COLO668 (cell line): ENCODE measurements around the gene SETD5.

Experiments used
- DNase-seq: peaks from one replicate; lab custom pipeline; 2025; ENCODE audit not compliant: unreplicated experiment; lab: John Stamatoyannopoulos, UW

The SETD5 gene

GRCh38 chr3:9507586-9508578, 110.5 kb downstream of the SETD5 start:
- no peak for DNase-seq

- peak; percentile 10 for DNase-seq
Observed at GRCh38 chr3:9508781-9509180, 111.4 kb downstream of the SETD5 start.

GRCh38 chr3:9512456-9513045, 115.1 kb downstream of the SETD5 start:
- no peak for DNase-seq

GRCh38 chr3:9514306-9514705, 116.9 kb downstream of the SETD5 start:
- DNase-seq: no peak

GRCh38 chr3:9514956-9515355, 117.5 kb downstream of the SETD5 start:
- DNase-seq: no peak

GRCh38 chr3:9525078-9525477, 127.7 kb downstream of the SETD5 start:
- DNase-seq: no peak
